ENCODE data around the gene PRR12. TPM values are rescaled to one million over a fixed set of nuclear protein-coding genes. Genes with fewer than 3 reads are reported as not detected.
A peak's percentile ranks its signal among the peaks of the same experiment; 100 is the strongest.

PRR12 gene
- polyA plus RNA-seq, 4 donors, result 15.1 to 32.6 (median 26.6) TPM

DNA sequence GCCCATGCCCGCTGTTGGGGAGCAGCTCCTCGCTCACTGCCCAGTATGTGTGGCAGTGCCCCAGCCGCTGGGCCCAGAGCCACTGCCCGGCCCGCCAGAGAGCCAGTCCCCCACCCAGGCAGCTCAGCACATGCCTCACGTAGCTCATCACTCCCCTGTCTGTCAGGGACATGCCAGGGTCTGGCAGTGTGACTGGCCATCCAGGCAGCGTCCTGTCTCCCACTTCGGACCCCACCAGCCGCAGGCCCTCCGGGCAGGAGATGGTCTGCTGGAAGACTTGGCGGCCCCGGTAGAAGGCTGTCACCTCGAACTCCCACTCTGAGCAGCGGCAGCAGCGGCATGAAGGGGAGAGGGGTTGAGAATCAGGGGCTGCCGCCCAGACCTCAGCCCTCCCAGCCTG is 71.0 kb downstream of the PRR12 start:
- DNase-seq (ENCODE audit: low read depth in 4 of 4, low spot score in 2 of 4), result no peak

DNA sequence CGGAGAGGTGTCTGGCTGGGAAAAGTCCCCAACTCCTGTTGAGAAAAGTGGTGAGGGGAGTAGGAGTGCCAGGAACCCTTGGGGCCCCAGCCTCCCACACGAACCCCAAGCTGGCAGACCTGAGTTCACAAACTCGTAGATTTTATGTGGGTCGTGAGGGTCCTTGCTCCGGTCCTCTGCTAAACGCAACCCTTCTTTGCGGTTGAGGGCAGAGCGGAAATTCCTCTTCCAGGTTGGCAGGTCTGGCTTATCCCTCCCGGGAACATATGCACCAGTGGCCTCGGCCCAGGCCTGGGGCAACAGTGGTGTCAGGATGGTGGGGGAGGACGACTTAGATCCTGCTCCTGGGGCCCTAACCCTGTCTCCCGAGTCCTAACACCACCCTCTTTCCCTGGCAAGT is 72.2 kb downstream of the PRR12 start:
- DNase-seq (ENCODE audit: low read depth in 4 of 4, low spot score in 2 of 4), result no peak

DNA sequence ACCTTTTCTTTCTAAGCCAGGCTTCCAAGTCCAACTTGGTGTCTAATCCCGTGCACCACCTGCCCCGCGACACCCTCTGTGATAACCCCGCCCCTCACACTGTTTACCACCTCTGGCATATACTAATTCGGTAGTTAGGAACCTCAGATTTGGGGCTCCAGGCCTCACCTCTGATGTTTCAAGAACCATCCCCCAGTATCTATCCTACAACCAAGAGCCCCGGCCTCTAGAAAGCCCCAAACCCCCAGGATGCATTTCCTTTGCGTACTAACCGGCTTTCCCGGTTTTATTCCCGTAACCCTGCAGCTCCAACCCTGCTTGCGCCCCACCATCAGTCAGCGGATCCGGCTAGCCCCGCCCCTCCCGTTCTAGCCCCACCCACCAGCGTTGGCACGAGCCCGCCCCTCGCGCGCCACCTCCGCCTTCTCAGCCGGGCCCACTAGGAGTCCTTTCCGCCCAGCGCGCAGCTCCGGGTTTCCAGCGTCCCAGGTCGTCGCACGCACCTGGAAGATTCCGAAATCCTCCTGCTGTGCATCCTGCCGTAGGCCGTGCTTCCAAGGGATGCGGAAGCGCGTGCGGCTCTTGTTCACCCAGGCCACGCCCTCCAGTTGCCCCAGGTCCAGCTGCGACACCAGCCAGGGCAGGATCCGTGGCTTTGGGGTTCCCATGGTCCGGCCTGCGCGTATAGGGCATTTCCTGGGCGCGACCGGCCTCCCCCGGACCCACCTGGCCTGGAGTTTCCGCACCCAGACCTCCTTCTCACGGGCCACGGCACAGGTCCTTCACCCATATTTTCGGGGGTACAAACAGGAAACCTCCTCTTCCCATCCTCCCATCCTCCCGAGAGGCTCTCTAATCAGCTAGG is 73.4 kb downstream of the PRR12 start:
- peak in 1 of 4 donors; percentile 64 for DNase-seq (ENCODE audit: low read depth in 4 of 4, low spot score in 2 of 4)

DNA sequence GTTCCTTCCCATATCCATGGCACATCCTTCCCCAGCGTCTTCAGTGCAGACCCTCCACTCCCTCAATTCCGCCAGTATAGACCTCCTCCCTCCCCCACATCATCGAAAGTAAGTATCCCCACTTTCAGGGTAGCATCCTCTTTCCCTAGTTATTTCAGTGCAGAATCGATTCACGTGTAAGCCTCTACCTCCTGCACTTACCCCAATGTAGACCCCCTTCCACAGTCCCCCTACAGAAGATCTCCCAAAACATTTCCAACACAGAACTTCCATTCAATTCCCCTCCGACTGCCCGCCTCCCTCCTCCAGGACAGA is 74.0 kb downstream of the PRR12 start:
- DNase-seq (ENCODE audit: low read depth in 4 of 4, low spot score in 2 of 4), result no peak

DNA sequence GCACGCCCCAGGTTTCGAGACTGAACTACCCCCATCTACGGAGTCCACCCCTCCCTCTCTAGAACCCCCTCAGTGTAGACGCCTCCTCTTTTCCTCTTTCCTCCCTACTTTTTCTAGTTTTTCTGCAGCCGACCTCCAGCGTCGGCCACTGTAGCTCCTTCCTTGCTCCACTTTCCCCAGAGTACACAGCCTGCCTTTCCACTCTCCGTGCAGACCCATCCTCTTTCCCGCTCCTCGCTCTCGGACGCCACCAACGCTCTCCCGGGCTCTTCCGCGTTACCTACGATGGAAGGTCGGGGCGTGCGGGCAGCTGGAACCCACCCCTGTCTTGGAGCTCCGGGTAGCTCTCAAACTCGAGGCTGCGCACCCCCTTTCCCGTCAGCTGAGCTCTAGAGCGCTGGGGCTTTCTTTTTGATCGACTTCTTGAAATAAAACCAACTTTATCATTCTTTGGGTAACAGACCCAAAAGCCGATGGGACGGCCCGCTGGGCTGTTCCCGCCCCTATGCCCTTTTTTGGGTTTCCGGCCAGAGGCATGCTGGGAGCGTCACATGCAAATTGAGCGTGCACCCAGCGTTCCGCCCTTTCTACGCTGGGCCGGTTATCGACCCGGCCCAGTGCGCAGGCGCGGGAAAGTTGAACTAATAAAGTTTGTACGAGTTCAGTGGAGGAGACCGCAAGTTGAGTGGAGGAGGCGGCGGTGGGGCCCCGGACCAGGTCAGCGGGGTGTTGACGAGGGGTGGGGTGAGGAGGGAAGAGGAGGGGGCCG is 74.6 kb downstream of the PRR12 start, which contains the start of the genes BCL2L12 and IRF3:
Gene BCL2L12 (plus strand): TSS at position 583 of the 769 bp plus-strand sequence. CDS start 760 bp downstream, outside the sequence.
Gene IRF3 (minus strand): TSS at position 507 of the 769 bp plus-strand sequence. CDS start 1,019 bp downstream, outside the sequence.
- DNase-seq (ENCODE audit: low read depth in 4 of 4, low spot score in 2 of 4), result peak; percentile 87 to 97 (median 92)

DNA sequence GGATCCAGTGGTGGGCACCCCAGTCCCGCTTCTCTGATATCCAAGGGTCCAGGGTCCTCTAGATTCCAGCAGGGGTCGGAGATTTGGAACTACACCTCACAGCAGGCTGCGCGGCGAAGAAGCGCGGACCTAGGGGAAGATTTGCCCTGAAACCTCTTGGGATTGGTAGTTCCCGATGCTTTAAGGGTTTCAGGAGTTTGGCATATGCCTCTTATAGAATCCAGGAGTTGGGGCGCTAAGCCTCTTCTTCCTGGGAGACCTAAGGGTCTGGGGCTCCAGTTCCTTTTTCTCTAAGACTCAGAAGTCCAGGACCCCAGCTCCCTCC is 75.1 kb downstream of the PRR12 start:
- no peak for DNase-seq (ENCODE audit: low read depth in 4 of 4, low spot score in 2 of 4)

DNA sequence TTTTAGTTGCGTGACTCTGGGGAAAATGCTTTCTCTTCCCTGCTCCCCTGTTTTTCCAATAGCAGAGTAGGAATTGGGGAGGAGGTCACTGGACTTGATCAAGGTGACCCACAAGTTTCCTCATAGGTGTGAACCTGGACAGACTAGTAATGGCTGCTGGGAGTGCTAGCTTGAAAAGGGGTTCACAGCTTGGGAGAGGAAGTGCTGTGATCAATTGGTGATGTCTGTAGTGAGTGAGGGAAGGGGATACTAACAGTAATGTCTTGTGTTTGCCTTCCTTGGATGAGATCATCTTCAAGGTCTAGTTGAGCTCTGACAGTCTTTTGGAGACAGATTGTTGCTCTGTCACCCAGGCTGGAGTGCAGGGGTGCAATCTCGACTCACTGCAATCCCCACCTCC is 76.5 kb downstream of the PRR12 start:
- DNase-seq (ENCODE audit: low read depth in 4 of 4, low spot score in 2 of 4), result no peak

DNA sequence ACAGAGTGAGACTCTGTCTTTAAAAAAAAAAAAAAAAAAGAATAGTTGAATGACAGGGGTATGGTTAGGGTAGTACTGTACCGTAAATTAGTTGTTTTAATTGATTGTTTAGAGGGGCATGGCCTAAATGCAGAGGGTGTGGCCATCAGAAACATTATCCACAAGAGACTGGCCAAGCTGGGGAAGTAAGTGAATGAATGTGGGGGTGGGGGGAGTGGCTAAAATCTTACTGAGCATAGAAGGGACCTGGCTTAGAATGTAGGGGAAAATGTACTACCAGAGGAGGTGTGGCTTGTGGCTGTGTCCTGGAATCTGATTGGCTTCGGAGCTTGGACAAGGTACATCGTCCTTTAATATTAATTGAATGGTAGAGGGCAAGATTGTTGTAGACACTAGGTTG is 78.5 kb downstream of the PRR12 start:
- no peak for DNase-seq (ENCODE audit: low read depth in 4 of 4, low spot score in 2 of 4)

DNA sequence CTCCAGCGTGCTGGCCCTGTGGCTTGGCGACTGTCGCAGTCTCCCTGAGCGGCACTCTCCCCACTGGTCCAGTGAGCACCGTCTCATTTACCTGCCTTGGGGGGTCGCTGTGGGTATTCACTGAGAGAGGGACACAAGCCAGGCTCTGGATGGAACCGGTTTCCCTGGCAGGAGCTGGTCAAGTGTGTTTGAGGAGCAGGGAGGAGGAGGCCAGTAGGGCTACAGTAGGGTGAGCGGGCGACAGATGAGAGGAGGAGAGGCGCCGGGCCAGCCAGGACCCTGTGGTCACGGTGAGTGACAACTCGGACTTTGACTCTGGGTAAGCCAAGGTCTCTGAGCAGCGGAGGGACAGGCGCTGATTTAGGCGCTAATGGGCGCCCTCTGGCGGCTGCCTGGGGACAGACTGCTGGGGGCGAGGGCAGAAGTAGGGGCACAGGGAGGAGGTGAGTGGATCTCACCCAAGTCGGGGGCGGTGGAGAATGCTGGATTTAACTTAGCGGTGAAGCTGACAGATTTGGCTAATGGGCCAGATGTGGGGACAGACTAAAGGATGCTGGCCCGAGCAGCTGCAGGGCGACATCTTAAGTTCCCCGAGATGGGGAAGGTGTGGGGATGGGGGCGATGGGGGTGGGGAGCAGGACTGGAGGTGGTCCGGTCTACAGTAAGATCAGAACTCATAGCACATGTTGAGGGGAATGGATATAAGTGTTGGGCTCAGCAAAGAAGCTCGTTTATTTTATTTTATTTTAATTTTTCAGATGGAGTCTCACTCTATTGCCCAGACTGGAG is 81.3 kb downstream of the PRR12 start:
- no peak for DNase-seq (ENCODE audit: low read depth in 4 of 4, low spot score in 2 of 4)

Other genes with a start within 250 kb of the PRR12 start
- gene TEAD2, start 228.8 kb upstream of the PRR12 start, polyA plus RNA-seq (ENCODE audit: insufficient read length in 4 of 4), result 100 to 1,000 TPM in 2 of 4 donors, 10 to 100 TPM in 2; 88.4 to 122 (median 107) TPM
- 1 to 10 TPM; 4.5 to 6.4 (median 5.8) TPM for gene DKKL1, start 227.3 kb upstream of the PRR12 start, polyA plus RNA-seq (ENCODE audit: insufficient read length in 4 of 4)
- under 1 TPM; 0.10 to 0.43 (median 0.22) TPM for gene KASH5, start 202.9 kb upstream of the PRR12 start, polyA plus RNA-seq (ENCODE audit: insufficient read length in 4 of 4)
- not detected for gene PTH2, start 167.7 kb upstream of the PRR12 start, polyA plus RNA-seq (ENCODE audit: insufficient read length in 4 of 4)
- not detected for gene GFY, start 165.8 kb upstream of the PRR12 start, polyA plus RNA-seq (ENCODE audit: insufficient read length in 4 of 4)
- under 1 TPM; 0.25 to 0.61 (median 0.45) TPM for gene SLC17A7, start 149.7 kb upstream of the PRR12 start, polyA plus RNA-seq (ENCODE audit: insufficient read length in 4 of 4)
- 100 to 1,000 TPM in 1 of 4 donors, 10 to 100 TPM in 3; 82.3 to 106 (median 94.2) TPM for gene PIH1D1, start 139.4 kb upstream of the PRR12 start, polyA plus RNA-seq (ENCODE audit: insufficient read length in 4 of 4)
- gene ALDH16A1, start 138.0 kb upstream of the PRR12 start, polyA plus RNA-seq (ENCODE audit: insufficient read length in 4 of 4), result 10 to 100 TPM; 14.6 to 29.7 (median 25.2) TPM
- 1 to 10 TPM; 2.7 to 4.6 (median 4.1) TPM for gene FLT3LG, start 117.0 kb upstream of the PRR12 start, polyA plus RNA-seq (ENCODE audit: insufficient read length in 4 of 4)
- gene RPL13A, start 103.6 kb upstream of the PRR12 start, polyA plus RNA-seq (ENCODE audit: insufficient read length in 4 of 4), result 1,000 to 10,000 TPM; 2,373 to 3,513 (median 2,918) TPM
- gene RPS11, start 94.7 kb upstream of the PRR12 start, polyA plus RNA-seq (ENCODE audit: insufficient read length in 4 of 4), result 1,000 to 10,000 TPM; 2,347 to 3,212 (median 2,796) TPM
- gene FCGRT, start 78.5 kb upstream of the PRR12 start, polyA plus RNA-seq (ENCODE audit: insufficient read length in 4 of 4), result 100 to 1,000 TPM; 235 to 340 (median 283) TPM
- gene RCN3, start 63.2 kb upstream of the PRR12 start, polyA plus RNA-seq (ENCODE audit: insufficient read length in 4 of 4), result 10 to 100 TPM; 13.2 to 27.9 (median 23.9) TPM
- gene NOSIP, start 10.6 kb upstream of the PRR12 start, polyA plus RNA-seq (ENCODE audit: insufficient read length in 4 of 4), result 10 to 100 TPM; 62.3 to 89.4 (median 68.5) TPM
- gene PRRG2, start 9.9 kb upstream of the PRR12 start, polyA plus RNA-seq (ENCODE audit: insufficient read length in 4 of 4), result 10 to 100 TPM in 1 of 4 donors, 1 to 10 TPM in 3; 6.1 to 10.6 (median 7.1) TPM
- gene RRAS, start 49.0 kb downstream of the PRR12 start, polyA plus RNA-seq (ENCODE audit: insufficient read length in 4 of 4), result 10 to 100 TPM; 21.5 to 40.8 (median 26.9) TPM
- 10 to 100 TPM; 25.0 to 50.3 (median 40.5) TPM for gene SCAF1, start 51.0 kb downstream of the PRR12 start, polyA plus RNA-seq (ENCODE audit: insufficient read length in 4 of 4)
- 10 to 100 TPM; 34.9 to 76.8 (median 65.1) TPM for gene IRF3, start 74.7 kb downstream of the PRR12 start, polyA plus RNA-seq (ENCODE audit: insufficient read length in 4 of 4)
- 10 to 100 TPM; 17.6 to 33.9 (median 31.0) TPM for gene BCL2L12, start 74.8 kb downstream of the PRR12 start, polyA plus RNA-seq (ENCODE audit: insufficient read length in 4 of 4)
- gene PRMT1, start 86.1 kb downstream of the PRR12 start, polyA plus RNA-seq (ENCODE audit: insufficient read length in 4 of 4), result 100 to 1,000 TPM; 192 to 264 (median 241) TPM
- 1 to 10 TPM in 2 of 4 donors, under 1 TPM in 2; 0.49 to 2.1 (median 1.5) TPM for gene ADM5, start 98.4 kb downstream of the PRR12 start, polyA plus RNA-seq (ENCODE audit: insufficient read length in 4 of 4)
- 10 to 100 TPM; 10.0 to 13.1 (median 11.3) TPM for gene CPT1C, start 99.9 kb downstream of the PRR12 start, polyA plus RNA-seq (ENCODE audit: insufficient read length in 4 of 4)
- gene TSKS, start 172.1 kb downstream of the PRR12 start, polyA plus RNA-seq (ENCODE audit: insufficient read length in 4 of 4), result under 1 TPM in 2 of 4 donors, not detected in 2; 0.14 TPM
- gene AP2A1, start 175.8 kb downstream of the PRR12 start, polyA plus RNA-seq (ENCODE audit: insufficient read length in 4 of 4), result 10 to 100 TPM; 46.1 to 79.9 (median 67.1) TPM
- gene FUZ, start 222.1 kb downstream of the PRR12 start, polyA plus RNA-seq (ENCODE audit: insufficient read length in 4 of 4), result 10 to 100 TPM; 30.8 to 46.3 (median 39.4) TPM
- 10 to 100 TPM; 52.5 to 80.8 (median 67.4) TPM for gene MED25, start 227.1 kb downstream of the PRR12 start, polyA plus RNA-seq (ENCODE audit: insufficient read length in 4 of 4)